ENCODE data around the gene SCML1. TPM values are rescaled to one million over a fixed set of nuclear protein-coding genes. Genes with fewer than 3 reads are reported as not detected.

The SCML1 gene
- total RNA-seq, 1 experiment from 2014 or later, result 7.0 TPM

DNA sequence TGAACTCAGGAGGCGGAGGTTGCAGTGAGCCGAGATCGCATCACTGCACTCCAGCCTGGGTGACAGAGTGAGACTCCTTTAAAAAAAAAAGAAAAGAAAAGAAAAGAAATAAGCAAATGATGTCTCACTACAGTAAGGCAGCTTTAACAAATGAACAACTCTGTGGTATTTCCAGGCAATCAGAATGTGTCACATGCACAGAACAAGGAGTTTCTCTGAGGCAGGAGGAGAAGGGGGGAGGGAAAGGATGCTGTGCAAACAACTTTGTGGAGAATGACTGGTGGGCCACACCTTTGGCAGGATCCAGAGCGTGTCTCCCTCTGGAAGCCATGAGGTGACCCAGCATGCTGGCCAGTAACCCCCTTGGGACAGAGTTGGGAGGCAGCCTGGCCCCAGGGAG is 66.2 kb downstream of the SCML1 start:
- no peak for TF ChIP-seq REST (IDR thresholded peaks at IDR 0.05; ENCODE audit: insufficient read depth in 1 of 2, low read depth in 2 of 2, low read length in 1 of 2)
- TF ChIP-seq TCF7L2 (IDR thresholded peaks at IDR 0.05; ENCODE audit: low read depth, low read length), result no peak
- no peak for TF ChIP-seq SIN3A (IDR thresholded peaks at IDR 0.05; ENCODE audit: borderline replicate concordance, insufficient read depth, low read depth, low read length)
- TF ChIP-seq POLR2AphosphoS5 (IDR thresholded peaks at IDR 0.05; ENCODE audit: low read depth, low read length), result no peak
- TF ChIP-seq, protein P1, sequence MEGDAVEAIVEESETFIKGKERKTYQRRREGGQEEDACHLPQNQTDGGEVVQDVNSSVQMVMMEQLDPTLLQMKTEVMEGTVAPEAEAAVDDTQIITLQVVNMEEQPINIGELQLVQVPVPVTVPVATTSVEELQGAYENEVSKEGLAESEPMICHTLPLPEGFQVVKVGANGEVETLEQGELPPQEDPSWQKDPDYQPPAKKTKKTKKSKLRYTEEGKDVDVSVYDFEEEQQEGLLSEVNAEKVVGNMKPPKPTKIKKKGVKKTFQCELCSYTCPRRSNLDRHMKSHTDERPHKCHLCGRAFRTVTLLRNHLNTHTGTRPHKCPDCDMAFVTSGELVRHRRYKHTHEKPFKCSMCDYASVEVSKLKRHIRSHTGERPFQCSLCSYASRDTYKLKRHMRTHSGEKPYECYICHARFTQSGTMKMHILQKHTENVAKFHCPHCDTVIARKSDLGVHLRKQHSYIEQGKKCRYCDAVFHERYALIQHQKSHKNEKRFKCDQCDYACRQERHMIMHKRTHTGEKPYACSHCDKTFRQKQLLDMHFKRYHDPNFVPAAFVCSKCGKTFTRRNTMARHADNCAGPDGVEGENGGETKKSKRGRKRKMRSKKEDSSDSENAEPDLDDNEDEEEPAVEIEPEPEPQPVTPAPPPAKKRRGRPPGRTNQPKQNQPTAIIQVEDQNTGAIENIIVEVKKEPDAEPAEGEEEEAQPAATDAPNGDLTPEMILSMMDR (IDR thresholded peaks at IDR 0.05), result no peak
- POLR2A ChIA-PET, result no interaction called here
- intact Hi-C loops (cut with micrococcal nuclease; ENCODE audit: unreplicated experiment), result no loop called here
- CTCF ChIA-PET, result no interaction called here
- in situ Hi-C loops (cut with HindIII; ENCODE audit: low pct_unique_long_range_greater_than_20kb, low sequenced_read_pairs), result no loop called here
- H3K27ac ChIP-seq (ENCODE audit: low read length), result no peak overlapping the region
- no peaks in the 10 kb centered on the region for H3K4me1 ChIP-seq (ENCODE audit: control insufficient read depth, insufficient read depth, low read length)
- DNase-seq (ENCODE audit: low read depth, low spot score), result no peak
- no peaks in the 10 kb centered on the region for H3K27me3 ChIP-seq (ENCODE audit: control insufficient read depth, insufficient read depth, low read length)
- no peak for ATAC-seq
- H3K36me3 ChIP-seq (ENCODE audit: control insufficient read depth, insufficient read depth, low read length), result no peaks in the 10 kb centered on the region
- no TSS peak for BruUV-seq (replicated peaks)
- H3K9me3 ChIP-seq (ENCODE audit: control insufficient read depth, insufficient read depth, low read depth, low read length), result no peaks in the 10 kb centered on the region
- H3K4me3 ChIP-seq (ENCODE audit: low read depth in 2 of 2, low read length in 2 of 2), result no peak overlapping the region

Other genes with a start within 250 kb of the SCML1 start
- gene RAI2, start 123.8 kb downstream of the SCML1 start, total RNA-seq (2021; ENCODE audit: unreplicated experiment), result 0.13 TPM

All from Panc1 (cell line).